Liver (tissue), 3 donors: ENCODE results near the gene B4GALNT2.

Experiments
- JUND ChIP-seq, 2 donors: IDR thresholded peaks; 2 replicates each; pipeline ENCODE4 v1.6.1; 2016; ENCODE audit warnings: antibody characterized with exemption in 2 of 2
- MAX ChIP-seq: IDR thresholded peaks from 2 replicates; pipeline ENCODE4 v1.6.1; 2016; ENCODE audit warnings: antibody characterized with exemption
- RAD21 ChIP-seq, 2 donors: IDR thresholded peaks; 2 replicates each; pipeline ENCODE4 v1.6.1; 2016; ENCODE audit warnings: antibody characterized with exemption in 2 of 2, mild to moderate bottlenecking in 2 of 2
- SP1 ChIP-seq: IDR thresholded peaks from 2 replicates; pipeline ENCODE4 v1.6.1; 2018; ENCODE audit warnings: antibody characterized with exemption, mild to moderate bottlenecking
- TAF1 ChIP-seq: conservative IDR thresholded peaks from 2 replicates; pipeline ENCODE4 v1.6.1; 2016; ENCODE audit warnings: antibody characterized with exemption, mild to moderate bottlenecking
- TF ChIP-seq, protein P1 (sequence below): IDR thresholded peaks from 2 replicates; pipeline ENCODE4 v1.6.1; 2016; ENCODE audit warnings: antibody characterized with exemption, mild to moderate bottlenecking
- TF ChIP-seq, protein P2 (sequence below): IDR thresholded peaks from 2 replicates; pipeline ENCODE4 v1.6.1; 2016; ENCODE audit warnings: antibody characterized with exemption
- TF ChIP-seq, protein P3 (sequence below): fragments of 150-350 bp; IDR thresholded peaks from 2 replicates; pipeline ENCODE4 v1.5.1; 2017; ENCODE audit warnings: improper control_type of control experiment, low read depth, low read length; ENCODE audit not compliant: missing input control
- donor health status: healthy.
- donor health status: healthy.

DNA sequence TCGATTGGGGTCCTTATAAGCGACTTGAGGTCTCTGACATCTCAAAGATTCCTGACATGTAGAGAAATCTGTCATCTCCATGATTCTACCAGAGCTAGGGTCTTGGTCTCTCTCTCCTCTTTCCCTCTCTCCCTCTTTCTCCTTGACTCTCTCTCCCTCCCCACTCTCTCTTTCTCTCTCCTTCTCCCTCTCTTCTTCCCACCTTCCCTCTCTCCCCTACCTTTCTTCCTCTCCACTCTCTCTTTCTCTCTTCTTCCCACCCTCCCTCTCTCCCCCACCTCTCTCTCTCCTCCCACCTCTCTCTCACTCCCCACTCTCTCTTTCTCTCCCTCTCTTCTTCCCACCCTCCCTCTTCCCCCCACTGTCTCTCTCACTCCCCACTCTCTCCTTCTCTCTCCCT, 32.6 kb downstream of the B4GALNT2 start:
- TF ChIP-seq, protein P1, sequence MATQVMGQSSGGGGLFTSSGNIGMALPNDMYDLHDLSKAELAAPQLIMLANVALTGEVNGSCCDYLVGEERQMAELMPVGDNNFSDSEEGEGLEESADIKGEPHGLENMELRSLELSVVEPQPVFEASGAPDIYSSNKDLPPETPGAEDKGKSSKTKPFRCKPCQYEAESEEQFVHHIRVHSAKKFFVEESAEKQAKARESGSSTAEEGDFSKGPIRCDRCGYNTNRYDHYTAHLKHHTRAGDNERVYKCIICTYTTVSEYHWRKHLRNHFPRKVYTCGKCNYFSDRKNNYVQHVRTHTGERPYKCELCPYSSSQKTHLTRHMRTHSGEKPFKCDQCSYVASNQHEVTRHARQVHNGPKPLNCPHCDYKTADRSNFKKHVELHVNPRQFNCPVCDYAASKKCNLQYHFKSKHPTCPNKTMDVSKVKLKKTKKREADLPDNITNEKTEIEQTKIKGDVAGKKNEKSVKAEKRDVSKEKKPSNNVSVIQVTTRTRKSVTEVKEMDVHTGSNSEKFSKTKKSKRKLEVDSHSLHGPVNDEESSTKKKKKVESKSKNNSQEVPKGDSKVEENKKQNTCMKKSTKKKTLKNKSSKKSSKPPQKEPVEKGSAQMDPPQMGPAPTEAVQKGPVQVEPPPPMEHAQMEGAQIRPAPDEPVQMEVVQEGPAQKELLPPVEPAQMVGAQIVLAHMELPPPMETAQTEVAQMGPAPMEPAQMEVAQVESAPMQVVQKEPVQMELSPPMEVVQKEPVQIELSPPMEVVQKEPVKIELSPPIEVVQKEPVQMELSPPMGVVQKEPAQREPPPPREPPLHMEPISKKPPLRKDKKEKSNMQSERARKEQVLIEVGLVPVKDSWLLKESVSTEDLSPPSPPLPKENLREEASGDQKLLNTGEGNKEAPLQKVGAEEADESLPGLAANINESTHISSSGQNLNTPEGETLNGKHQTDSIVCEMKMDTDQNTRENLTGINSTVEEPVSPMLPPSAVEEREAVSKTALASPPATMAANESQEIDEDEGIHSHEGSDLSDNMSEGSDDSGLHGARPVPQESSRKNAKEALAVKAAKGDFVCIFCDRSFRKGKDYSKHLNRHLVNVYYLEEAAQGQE, result no peak
- TF ChIP-seq, protein P2, sequence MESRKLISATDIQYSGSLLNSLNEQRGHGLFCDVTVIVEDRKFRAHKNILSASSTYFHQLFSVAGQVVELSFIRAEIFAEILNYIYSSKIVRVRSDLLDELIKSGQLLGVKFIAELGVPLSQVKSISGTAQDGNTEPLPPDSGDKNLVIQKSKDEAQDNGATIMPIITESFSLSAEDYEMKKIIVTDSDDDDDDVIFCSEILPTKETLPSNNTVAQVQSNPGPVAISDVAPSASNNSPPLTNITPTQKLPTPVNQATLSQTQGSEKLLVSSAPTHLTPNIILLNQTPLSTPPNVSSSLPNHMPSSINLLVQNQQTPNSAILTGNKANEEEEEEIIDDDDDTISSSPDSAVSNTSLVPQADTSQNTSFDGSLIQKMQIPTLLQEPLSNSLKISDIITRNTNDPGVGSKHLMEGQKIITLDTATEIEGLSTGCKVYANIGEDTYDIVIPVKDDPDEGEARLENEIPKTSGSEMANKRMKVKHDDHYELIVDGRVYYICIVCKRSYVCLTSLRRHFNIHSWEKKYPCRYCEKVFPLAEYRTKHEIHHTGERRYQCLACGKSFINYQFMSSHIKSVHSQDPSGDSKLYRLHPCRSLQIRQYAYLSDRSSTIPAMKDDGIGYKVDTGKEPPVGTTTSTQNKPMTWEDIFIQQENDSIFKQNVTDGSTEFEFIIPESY, result no peak
- TF ChIP-seq, protein P3, sequence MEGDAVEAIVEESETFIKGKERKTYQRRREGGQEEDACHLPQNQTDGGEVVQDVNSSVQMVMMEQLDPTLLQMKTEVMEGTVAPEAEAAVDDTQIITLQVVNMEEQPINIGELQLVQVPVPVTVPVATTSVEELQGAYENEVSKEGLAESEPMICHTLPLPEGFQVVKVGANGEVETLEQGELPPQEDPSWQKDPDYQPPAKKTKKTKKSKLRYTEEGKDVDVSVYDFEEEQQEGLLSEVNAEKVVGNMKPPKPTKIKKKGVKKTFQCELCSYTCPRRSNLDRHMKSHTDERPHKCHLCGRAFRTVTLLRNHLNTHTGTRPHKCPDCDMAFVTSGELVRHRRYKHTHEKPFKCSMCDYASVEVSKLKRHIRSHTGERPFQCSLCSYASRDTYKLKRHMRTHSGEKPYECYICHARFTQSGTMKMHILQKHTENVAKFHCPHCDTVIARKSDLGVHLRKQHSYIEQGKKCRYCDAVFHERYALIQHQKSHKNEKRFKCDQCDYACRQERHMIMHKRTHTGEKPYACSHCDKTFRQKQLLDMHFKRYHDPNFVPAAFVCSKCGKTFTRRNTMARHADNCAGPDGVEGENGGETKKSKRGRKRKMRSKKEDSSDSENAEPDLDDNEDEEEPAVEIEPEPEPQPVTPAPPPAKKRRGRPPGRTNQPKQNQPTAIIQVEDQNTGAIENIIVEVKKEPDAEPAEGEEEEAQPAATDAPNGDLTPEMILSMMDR, result no peak
- TF ChIP-seq MAX (no peak), RAD21 (IDR thresholded peaks at IDR 0.05) (no peak), SP1 (no peak), JUND (IDR thresholded peaks at IDR 0.05) (no peak), TAF1 (no peak)
